Effector CD4-positive, alpha-beta T cell (primary cell): ENCODE results near the gene PELI3.
"Not testable (repeated sequence)": the region's sequence is repeated elsewhere in the genome, so short reads cannot be mapped to it uniquely, and the experiment has no call there.

Experiments
- DNase-seq: peaks from one replicate; pipeline ENCODE4 v3.0.0-alpha.2; 2020
- total RNA-seq: gene quantifications from one replicate; lab custom pipeline; 2026; lab: John Stamatoyannopoulos, UW

Gene PELI3, protein sequence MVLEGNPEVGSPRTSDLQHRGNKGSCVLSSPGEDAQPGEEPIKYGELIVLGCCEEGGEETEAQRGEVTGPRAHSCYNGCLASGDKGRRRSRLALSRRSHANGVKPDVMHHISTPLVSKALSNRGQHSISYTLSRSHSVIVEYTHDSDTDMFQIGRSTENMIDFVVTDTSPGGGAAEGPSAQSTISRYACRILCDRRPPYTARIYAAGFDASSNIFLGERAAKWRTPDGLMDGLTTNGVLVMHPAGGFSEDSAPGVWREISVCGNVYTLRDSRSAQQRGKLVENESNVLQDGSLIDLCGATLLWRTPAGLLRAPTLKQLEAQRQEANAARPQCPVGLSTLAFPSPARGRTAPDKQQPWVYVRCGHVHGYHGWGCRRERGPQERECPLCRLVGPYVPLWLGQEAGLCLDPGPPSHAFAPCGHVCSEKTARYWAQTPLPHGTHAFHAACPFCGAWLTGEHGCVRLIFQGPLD
- total RNA-seq, result 11.8 reads per million, percentile 35 among the genes with 10 or more reads in this experiment

- DNase-seq, result peak; percentile 92
Observed at GRCh38 chr11:66466225-66467033, at the start of gene PELI3. Gene PELI3 (plus strand): TSS chr11:66466905. CDS start chr11:66468129, 1,224 bp downstream.

DNA sequence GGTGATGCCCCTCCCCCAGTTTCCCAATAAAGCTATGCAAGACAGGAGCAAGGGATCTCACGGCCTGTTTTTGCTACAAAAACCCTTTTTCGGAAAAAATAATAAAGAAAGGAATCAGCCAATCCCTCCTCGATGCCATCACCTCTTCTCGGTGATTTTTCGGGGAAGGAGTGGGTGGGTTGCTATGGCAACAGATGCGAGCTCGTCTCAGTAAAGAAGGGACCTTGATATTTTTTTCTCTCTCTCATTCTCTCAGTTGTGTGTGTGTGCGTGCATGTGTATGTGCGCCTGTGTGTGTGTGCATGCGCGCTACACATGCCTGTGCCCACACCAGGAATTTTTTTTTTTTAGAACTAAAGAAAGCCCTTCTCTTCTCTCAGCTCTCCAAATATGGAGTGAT lies 49.7 kb upstream of the PELI3 start:
- no peak for DNase-seq

GRCh38 chr11:66418168-66418985 lies 48.3 kb upstream of the PELI3 start:
- DNase-seq, result peak; percentile 38

DNA sequence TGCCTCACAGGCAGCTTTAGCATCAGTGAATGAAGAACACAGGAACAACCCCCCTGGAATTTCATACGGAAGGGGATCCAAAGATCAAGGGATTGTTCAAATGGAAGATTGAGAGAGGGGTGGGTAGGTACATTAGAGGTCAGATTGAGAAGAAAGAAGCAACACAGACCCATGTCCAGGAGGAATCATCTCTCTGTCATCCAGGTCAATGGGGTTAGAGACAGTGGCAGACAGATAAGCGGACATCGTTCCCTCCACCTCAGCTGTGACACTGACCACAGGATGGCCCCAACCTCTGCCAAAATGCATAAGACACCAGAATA lies 47.8 kb upstream of the PELI3 start:
- no peak for DNase-seq

DNA sequence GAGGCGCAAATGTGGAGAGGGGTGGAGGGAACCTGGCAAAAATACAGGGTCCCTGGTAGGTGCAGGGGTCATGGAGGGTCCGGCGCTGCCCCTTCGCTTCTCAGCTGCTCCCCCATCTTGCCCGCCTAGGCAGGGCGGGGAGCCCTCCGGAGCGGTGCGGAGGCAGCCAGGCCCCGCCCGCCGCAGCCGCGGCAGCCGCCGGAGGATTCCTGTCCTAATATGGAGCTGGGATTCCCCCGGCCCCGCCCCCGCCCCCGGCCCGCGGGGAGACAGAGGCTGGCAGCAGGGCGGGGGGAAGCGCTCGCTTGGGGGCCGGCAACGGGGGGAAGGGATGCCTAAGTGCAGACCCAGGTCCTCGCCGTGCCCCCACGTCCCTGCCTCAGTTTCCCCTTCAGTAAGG lies 46.9 kb upstream of the PELI3 start:
- DNase-seq, result no peak

GRCh38 chr11:66420671-66421476 lies 45.8 kb upstream of the PELI3 start, which contains the start of gene NPAS4:
Gene NPAS4 (plus strand): TSS chr11:66421035. CDS start chr11:66421180, 145 bp downstream.
- no peak for DNase-seq

DNA sequence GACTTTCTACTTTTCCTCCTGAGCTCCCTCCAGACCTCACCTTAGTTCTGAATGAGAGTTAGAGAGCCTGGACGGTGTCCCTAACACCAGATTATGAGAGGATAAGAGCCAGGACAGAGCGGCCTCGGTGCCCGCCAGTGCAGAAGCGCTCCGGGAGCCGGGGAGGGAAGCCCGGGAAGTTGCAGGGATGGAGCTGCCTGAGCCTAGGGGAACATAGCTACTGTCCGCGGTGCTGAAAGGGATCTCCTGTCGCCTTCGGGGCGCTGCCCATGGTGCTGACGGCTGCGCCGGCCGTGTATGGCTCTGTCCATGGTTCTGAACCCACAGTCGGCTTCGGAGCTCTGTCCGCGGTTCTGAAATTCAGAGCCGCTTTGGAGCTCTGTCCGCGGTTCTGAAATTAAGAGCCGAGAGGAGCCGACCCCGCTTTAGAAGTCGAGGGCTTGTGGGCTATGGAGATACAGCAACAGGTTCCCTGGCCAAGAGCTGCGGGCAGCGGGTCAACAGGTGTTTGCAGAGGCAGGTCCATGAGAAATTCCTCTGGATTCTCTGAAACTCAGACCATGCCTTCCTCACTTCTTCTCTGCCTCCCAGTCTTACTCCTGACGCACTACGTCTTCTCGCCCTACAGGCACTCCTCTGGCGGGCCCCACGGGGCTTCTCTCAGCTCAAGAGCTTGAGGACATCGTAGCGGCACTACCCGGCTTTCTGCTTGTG lies 45.1 kb upstream of the PELI3 start:
- DNase-seq, result peak; percentile 86

DNA sequence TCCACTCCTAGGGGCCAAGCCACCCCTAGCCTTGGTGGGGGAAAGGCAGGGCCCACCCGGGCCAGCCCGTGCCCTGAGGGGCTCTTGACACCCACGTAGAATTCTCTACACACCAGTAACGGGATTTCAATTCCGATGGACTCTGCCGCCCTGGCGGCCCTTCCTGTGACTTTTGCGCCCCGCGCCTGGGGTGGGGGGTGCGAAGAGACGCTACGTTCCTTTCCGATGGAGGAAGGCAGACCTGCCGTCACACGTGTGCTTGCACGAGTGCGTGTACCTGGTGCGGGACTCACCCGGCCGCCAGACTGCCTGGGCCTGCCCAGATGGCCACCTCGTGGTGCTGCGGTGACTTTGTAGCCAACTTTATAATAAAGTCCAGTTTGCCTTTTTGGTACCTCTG lies 40.4 kb upstream of the PELI3 start:
- DNase-seq, result no peak

- no peak for DNase-seq
Observed at GRCh38 chr11:66428933-66429332, 37.8 kb upstream of the PELI3 start.

DNA sequence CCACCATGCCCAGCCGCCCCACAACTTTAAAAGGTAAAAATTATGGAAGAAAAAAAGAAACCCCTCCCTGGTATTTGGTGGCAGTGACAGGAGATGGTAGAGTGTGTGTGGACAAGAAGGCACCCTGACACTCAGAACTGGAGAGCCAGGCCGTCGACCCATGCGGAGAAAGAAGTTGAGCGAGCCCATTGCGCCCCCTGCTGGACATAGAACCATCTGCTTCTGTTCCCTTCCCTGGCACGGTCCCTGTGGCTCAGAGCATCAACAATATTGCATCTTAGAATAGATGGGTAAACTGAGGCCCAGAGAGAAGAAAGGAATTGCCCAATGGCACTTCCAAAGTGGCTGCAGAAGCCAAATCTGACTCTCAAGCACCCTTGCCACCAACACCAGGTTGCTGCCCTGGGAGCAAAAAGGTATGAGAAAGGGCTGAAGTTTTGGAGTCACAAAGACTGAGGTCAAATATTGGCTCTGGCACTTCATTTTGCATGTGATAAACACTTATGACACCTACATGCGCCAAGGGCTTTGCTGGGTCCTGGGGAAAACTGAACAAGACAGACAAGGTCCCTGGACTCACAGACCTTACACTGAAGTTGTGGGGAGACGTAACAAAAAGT lies 36.6 kb upstream of the PELI3 start:
- DNase-seq, result peak; percentile 64

DNA sequence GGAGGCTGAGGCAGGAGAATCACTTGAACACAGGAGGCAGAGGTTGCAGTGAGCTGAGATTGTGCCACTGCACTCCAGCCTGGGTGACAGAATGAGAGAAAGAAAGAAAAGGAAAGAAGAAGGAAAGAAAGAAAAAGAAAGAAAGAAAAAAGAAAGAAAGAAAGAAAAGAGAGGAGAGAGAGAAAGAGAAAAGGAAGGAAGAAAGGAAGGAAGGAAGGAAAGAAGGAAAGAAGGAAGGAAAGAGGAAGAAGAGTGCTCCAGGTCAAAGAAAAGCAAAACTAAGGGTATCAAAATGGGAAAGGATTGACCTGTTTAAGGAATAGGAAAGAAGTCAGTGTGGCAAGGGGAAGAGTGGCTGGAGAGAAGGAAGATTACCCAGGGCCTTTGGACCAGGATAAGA lies 35.4 kb upstream of the PELI3 start:
- DNase-seq, result not testable (repeated sequence)

GRCh38 chr11:66431871-66432329 lies 34.8 kb upstream of the PELI3 start:
- not testable (repeated sequence) for DNase-seq

- DNase-seq, result no peak
Observed at GRCh38 chr11:66432597-66432996, 34.1 kb upstream of the PELI3 start.

DNA sequence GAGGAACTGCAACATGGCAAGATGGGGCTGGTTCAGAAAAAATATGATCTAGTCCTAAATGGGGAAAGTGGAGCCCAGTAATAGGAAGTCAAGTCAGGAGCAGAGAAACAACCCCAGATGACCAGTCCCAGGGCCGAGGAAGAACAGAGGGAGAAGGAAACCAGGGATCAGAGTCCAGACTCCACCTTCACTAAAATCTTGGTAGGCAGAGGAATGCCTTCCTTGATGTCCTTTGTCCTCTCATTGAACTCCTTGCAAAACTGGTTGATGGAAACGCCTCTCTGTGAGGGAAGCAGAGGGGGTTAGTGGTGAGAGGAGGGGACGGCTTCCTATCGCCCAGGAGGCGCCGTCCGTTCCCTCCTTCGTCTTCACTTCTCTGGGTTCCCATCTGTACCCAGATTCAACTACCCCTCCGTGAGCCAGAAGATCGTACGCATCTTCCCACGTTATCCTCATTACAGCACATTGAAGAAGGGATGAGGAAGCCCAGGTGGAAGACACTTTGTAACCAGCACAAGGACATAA lies 28.7 kb upstream of the PELI3 start:
- no peak for DNase-seq

DNA sequence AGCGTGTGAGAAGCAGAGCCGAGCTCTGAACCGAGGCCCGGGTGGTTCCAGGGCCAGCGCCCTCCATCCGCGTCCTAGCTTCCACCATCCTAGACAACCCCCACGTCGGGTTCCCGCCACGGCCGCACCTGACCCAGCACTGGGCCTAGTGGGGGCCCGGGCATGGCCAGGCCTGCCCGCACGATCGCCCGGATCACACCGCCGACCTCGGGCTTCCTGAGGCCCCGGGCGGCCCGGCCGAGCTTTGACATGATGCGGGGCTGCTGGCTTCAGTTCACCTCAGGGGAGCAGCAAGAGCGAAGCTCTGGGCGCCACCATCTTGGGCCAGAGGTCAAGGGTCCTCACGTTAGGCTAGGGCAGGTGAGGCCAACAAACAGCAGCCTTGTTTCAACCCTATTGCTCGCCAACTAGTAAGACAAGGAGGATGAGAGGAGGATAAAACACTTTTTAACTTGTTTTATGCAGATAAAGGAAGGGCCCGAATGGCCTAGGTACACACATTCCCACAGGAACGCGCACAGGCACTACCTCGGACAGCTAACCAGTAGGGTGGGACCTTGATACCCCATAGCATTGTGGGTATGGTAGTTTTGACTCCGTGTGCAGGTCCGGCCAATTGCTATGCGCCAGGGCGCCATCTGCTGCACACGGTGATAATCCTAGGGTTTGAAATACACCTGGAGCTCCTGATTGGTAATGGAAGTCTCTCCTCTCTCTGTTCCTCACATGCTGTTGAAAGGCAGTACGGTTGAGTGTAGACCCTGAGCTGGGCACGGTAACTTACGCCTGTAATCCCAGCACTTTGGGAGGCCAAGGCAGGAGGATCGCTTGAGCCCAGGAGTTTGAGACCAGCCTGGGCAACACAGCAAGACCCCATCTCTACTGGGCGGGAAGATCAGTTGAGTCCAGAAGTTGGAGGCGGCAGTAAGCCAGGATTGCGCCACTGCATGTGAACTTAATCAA lies 27.9 kb upstream of the PELI3 start, which contains the start of gene MRPL11:
Gene MRPL11 (minus strand): TSS at position 345 of the 963 bp plus-strand sequence. CDS start 94 bp downstream, at position 251.
- peak; percentile 86 for DNase-seq

DNA sequence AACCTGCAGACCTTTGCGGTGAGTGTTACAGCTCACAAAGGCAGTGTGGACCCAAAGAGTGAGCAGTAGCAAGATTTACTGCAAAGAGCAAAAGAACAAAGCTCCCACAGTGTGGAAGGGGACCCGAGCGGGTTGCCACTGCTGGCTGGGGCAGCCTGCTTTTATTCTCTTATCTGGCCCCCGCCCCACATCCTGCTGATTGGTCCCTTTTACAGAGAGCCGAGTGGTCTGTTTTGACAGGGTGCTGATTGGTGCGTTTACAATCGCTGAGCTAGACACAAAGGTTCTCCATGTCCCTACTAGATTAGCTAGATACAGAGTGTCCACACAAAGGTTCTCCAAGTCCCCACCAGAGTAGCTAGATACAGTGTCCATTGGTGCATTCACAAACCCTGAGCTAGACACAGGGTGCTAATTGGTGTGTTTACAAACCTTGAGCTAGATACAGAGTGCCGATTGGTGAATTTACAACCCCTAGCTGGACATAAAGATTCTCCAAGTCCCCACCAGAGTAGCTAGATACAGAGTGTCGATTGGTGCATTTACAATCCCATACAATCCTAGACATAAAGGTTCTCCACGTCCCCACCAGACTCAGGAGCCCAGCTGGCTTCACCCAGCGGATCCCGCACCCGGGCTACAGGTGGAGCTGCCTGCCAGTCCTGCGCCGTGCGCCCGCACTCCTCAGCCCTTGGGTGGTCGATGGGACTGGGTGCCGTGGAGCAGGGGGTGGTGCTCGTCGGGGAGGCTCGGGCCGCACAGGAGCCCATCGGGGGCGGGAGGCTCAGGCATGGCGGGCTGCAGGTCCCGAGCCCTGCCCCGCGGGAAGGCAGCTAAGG lies 26.4 kb upstream of the PELI3 start:
- not testable (repeated sequence) for DNase-seq

DNA sequence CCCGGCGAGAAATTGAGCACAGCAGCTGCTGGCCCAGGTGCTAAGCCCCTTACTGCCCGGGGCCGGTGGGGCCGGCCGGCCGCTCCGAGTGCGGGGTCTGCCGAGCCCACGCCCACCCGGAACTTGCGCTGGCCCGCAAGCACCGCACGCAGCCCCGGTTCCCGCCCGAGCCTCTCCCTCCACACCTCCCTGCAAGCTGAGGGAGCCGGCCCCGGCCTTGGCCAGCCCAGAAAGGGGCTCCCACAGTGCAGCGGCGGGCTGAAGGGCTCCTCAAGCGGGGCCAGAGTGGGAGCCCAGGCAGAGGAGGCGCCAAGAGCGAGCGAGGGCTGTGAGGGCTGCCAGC lies 25.8 kb upstream of the PELI3 start:
- DNase-seq, result not testable (repeated sequence)

- no peak for DNase-seq
Observed at GRCh38 chr11:66443602-66444001, 23.1 kb upstream of the PELI3 start.
